Gastrocnemius medialis (tissue), 4 donors: ENCODE data around the gene PPP2R5A. TPM values are rescaled to one million over a fixed set of nuclear protein-coding genes. Genes with fewer than 3 reads are reported as not detected.

Source experiments
- ATAC-seq, 2 donors: fragments of 150-250 bp; one replicate each; pipeline ENCODE4 v1.9.1; 2016
- DNase-seq, 2 donors: peaks; one replicate each; pipeline ENCODE4 v3.0.0-alpha.2; 2019
- H3K27ac ChIP-seq, 4 donors: fragments of 200-600 bp; sonication (generic); 1 replicate in 1 of 4; 2 replicates in 3 of 4; pipeline ENCODE4 v1.5.1; 2016 to 2018; ENCODE audit warnings: mild to moderate bottlenecking in 2 of 4, moderate library complexity in 1 of 4
- H3K27me3 ChIP-seq, 3 donors: fragments of 200-600 bp; sonication (generic) in 2 of 3; 1 replicate in 1 of 3; 2 replicates in 2 of 3; pipeline versions ENCODE4 v1.5.1 to v1.6.0; 2016 to 2019; ENCODE audit warnings: mild to moderate bottlenecking in 1 of 3, moderate library complexity in 1 of 3
- H3K36me3 ChIP-seq, 2 donors: fragments of 200-600 bp; sonication (generic) in 1 of 2; one replicate each; pipeline ENCODE4 v1.5.1; 2017 to 2018
- H3K4me1 ChIP-seq, 2 donors: fragments of 200-600 bp; sonication (generic) in 1 of 2; one replicate each; pipeline ENCODE4 v1.5.1; 2016 to 2017; ENCODE audit warnings: mild to moderate bottlenecking in 2 of 2
- H3K4me3 ChIP-seq, 4 donors: fragments of 200-600 bp; sonication (generic) in 3 of 4; 1 replicate in 1 of 4; 2 replicates in 3 of 4; pipeline ENCODE4 v1.5.1; 2016 to 2019; ENCODE audit warnings: mild to moderate bottlenecking in 2 of 4
- H3K9me3 ChIP-seq, 3 donors: fragments of 200-600 bp; sonication (generic) in 2 of 3; 1 replicate in 1 of 3; 2 replicates in 2 of 3; pipeline ENCODE4 v1.5.1; 2016 to 2019
- POLR2A ChIP-seq, 2 donors: fragments of 450-650 bp; IDR thresholded peaks; one replicate each; pipeline ENCODE4 v1.6.1; 2017; ENCODE audit warnings: antibody characterized with exemption in 2 of 2, mild to moderate bottlenecking in 2 of 2, moderate library complexity in 2 of 2
- in situ Hi-C, 4 donors: fragments of 200-750 bp; cut with MboI; loops; one replicate each; pipeline versions ENCODE4 v1.15.0 to v1.8.0; 2017; ENCODE audit warnings: low sequenced_read_pairs in 4 of 4
- intact Hi-C: fragments of 100-400 bp; cut with DNase I; formaldehyde crosslinking; loops from one replicate; pipeline ENCODE4 v1.15.1; 2023; ENCODE audit warnings: low total_unique reads
- total RNA-seq, 4 donors: library from RNA; depleted of rRNA; stranded (reverse); fragments of >200 nt; gene quantifications; one replicate each; pipeline versions ENCODE4 v1.1.0 to v1.2.3, GENCODE V29; 2016
- TF ChIP-seq, protein P1 (sequence below), 5 experiments: fragments of 450-650 bp in 3 of 5; fragments of 200-600 bp in 2 of 5; sonication (generic) in 2 of 5; IDR thresholded peaks in 4 of 5; conservative IDR thresholded peaks in 1 of 5; 1 replicate in 4 of 5; 2 replicates in 1 of 5; pipeline ENCODE4 v1.5.1; 2016 to 2019; ENCODE audit warnings: antibody characterized with exemption in 5 of 5, mild to moderate bottlenecking in 3 of 5, moderate library complexity in 3 of 5

Gene PPP2R5A
- total RNA-seq, 4 donors from 2014 or later: 33.3 to 50.5 (median 37.5) TPM

- H3K4me1 ChIP-seq: peaks cover 0 to 4% of the 10 kb centered on the region in 2 donors
- no peak overlapping the region for H3K4me3 ChIP-seq
- TF ChIP-seq, protein P1, sequence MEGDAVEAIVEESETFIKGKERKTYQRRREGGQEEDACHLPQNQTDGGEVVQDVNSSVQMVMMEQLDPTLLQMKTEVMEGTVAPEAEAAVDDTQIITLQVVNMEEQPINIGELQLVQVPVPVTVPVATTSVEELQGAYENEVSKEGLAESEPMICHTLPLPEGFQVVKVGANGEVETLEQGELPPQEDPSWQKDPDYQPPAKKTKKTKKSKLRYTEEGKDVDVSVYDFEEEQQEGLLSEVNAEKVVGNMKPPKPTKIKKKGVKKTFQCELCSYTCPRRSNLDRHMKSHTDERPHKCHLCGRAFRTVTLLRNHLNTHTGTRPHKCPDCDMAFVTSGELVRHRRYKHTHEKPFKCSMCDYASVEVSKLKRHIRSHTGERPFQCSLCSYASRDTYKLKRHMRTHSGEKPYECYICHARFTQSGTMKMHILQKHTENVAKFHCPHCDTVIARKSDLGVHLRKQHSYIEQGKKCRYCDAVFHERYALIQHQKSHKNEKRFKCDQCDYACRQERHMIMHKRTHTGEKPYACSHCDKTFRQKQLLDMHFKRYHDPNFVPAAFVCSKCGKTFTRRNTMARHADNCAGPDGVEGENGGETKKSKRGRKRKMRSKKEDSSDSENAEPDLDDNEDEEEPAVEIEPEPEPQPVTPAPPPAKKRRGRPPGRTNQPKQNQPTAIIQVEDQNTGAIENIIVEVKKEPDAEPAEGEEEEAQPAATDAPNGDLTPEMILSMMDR (IDR thresholded peaks at IDR 0.05 in 4 of 5, conservative IDR thresholded peaks at IDR 0.05 in 1 of 5): no peak
- no peak for TF ChIP-seq POLR2A (IDR thresholded peaks at IDR 0.05)
- no peaks in the 10 kb centered on the region for H3K36me3 ChIP-seq
- no peaks in the 10 kb centered on the region for H3K9me3 ChIP-seq
- intact Hi-C loops: no loop called here
- no peaks in the 10 kb centered on the region for H3K27me3 ChIP-seq
- no peak for ATAC-seq
- no peak for DNase-seq
- in situ Hi-C loops: no loop called here
- no peak overlapping the region for H3K27ac ChIP-seq
Observed at GRCh38 chr1:212259693-212260480, 25.3 kb upstream of the PPP2R5A start.

GRCh38 chr1:212260557-212261355 lies 24.5 kb upstream of the PPP2R5A start:
- in situ Hi-C loops: no loop called here
- Histone ChIP-seq H3K36me3 (no peaks in the 10 kb centered on the region), H3K27ac (no peak overlapping the region), H3K9me3 (no peaks in the 10 kb centered on the region), H3K4me3 (no peak overlapping the region), H3K27me3 (no peaks in the 10 kb centered on the region), H3K4me1 (peaks cover 0 to 2% of the 10 kb centered on the region in 2 donors)
- ATAC-seq: no peak
- intact Hi-C loops: no loop called here
- no peak for DNase-seq
- TF ChIP-seq, protein P1 (IDR thresholded peaks at IDR 0.05 in 4 of 5, conservative IDR thresholded peaks at IDR 0.05 in 1 of 5): no peak
- no peak for TF ChIP-seq POLR2A (IDR thresholded peaks at IDR 0.05)

GRCh38 chr1:212261361-212261929 lies 23.8 kb upstream of the PPP2R5A start:
- no peaks in the 10 kb centered on the region for H3K27me3 ChIP-seq
- ATAC-seq (no peak), DNase-seq (no peak)
- H3K36me3 ChIP-seq: no peaks in the 10 kb centered on the region
- no peak overlapping the region for H3K27ac ChIP-seq
- no peak for TF ChIP-seq POLR2A (IDR thresholded peaks at IDR 0.05)
- TF ChIP-seq, protein P1 (IDR thresholded peaks at IDR 0.05 in 4 of 5, conservative IDR thresholded peaks at IDR 0.05 in 1 of 5): no peak
- in situ Hi-C loops (no loop called here), intact Hi-C loops (no loop called here)
- H3K9me3 ChIP-seq: no peaks in the 10 kb centered on the region
- H3K4me1 ChIP-seq: no peaks in the 10 kb centered on the region
- H3K4me3 ChIP-seq: no peak overlapping the region

DNA sequence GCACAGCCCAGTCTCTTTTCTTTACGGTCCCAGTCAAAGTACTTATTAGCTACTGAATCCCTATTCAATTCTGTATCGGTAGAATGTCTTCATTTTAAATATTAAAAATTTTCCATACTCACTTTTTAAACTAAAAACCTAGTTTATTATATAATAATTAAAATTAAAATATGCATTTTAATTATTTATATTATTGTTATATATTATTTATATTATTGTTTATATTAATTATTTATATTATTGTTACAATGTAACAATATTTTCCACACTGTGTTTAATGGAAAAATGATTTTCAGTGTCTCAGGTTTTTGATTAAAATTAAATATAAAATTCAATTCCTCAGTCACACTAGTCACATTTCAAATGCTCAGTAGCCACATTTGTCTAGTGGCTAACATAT lies 18.2 kb upstream of the PPP2R5A start:
- Histone ChIP-seq H3K4me3 (no peak overlapping the region), H3K27me3 (no peaks in the 10 kb centered on the region), H3K4me1 (no peaks in the 10 kb centered on the region), H3K36me3 (no peaks in the 10 kb centered on the region), H3K9me3 (no peaks in the 10 kb centered on the region), H3K27ac (no peak overlapping the region)
- DNase-seq: no peak
- intact Hi-C loops: no loop called here
- TF ChIP-seq, protein P1 (IDR thresholded peaks at IDR 0.05 in 4 of 5, conservative IDR thresholded peaks at IDR 0.05 in 1 of 5): no peak
- in situ Hi-C loops: no loop called here
- ATAC-seq: no peak
